Measurements from ENCODE around the gene UNC5C. TPM values are rescaled to one million over a fixed set of nuclear protein-coding genes. Genes with fewer than 3 reads are reported as not detected.

Gene UNC5C
- total RNA-seq, 2 experiments from 2014 or later = not detected

DNA sequence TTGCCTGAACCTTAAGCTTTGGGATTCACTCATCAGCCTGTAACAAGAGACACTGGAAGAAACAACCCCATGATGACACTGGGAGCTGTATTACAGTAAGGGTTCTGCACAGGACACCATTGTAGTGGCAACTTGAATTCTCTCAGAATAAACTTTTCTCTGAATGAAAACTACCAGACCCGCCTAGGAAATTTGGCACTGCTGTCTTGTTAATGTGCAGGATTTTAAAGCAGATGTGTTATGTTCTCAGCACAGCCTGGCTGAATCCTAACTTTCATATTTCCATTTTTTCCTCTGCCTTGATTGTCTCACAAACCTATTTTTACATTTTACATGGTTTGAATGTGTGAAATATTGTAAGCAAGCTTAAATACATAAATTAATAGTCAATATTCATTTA is 253.6 kb downstream of the UNC5C start:
- Histone ChIP-seq H2AFZ (ENCODE audit: low read length) (no peak overlapping the region), H3K9me3 (ENCODE audit: low read length) (no peaks in the 10 kb centered on the region), H3K4me3 (ENCODE audit: low read depth, low read length, poor library complexity, severe bottlenecking) (no peak overlapping the region), H4K20me1 (ENCODE audit: insufficient read depth, low read length) (no peaks in the 10 kb centered on the region), H3K9me2 (ENCODE audit: insufficient read depth, low read length) (no peaks in the 10 kb centered on the region), H3K4me1 (ENCODE audit: insufficient read depth, low read length, poor library complexity, severe bottlenecking) (no peaks in the 10 kb centered on the region), H3K79me2 (ENCODE audit: insufficient read depth, low read depth, low read length) (no peaks in the 10 kb centered on the region), H3K36me3 (ENCODE audit: insufficient read depth, low read length) (no peaks in the 10 kb centered on the region), H3K4me2 (ENCODE audit: low read length) (no peak overlapping the region), H3K27ac (ENCODE audit: low read depth, low read length, poor library complexity, severe bottlenecking) (no peak overlapping the region)
- ChIA-PET POLR2A (no interaction called here), CTCF (ENCODE audit: unreplicated experiment) (no interaction called here)
- no peak for DNase-seq (ENCODE audit: low spot score)
- no TSS peak for BruUV-seq (replicated peaks)
- intact Hi-C loops (cut with micrococcal nuclease; ENCODE audit: unreplicated experiment) = no loop called here
- TF ChIP-seq EZH2phosphoT487 (IDR thresholded peaks at IDR 0.05; ENCODE audit: borderline replicate concordance, low read depth, low read length) = no peak
- TF ChIP-seq, protein P1, sequence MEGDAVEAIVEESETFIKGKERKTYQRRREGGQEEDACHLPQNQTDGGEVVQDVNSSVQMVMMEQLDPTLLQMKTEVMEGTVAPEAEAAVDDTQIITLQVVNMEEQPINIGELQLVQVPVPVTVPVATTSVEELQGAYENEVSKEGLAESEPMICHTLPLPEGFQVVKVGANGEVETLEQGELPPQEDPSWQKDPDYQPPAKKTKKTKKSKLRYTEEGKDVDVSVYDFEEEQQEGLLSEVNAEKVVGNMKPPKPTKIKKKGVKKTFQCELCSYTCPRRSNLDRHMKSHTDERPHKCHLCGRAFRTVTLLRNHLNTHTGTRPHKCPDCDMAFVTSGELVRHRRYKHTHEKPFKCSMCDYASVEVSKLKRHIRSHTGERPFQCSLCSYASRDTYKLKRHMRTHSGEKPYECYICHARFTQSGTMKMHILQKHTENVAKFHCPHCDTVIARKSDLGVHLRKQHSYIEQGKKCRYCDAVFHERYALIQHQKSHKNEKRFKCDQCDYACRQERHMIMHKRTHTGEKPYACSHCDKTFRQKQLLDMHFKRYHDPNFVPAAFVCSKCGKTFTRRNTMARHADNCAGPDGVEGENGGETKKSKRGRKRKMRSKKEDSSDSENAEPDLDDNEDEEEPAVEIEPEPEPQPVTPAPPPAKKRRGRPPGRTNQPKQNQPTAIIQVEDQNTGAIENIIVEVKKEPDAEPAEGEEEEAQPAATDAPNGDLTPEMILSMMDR (conservative IDR thresholded peaks at IDR 0.05; ENCODE audit: low read length) = no peak

DNA sequence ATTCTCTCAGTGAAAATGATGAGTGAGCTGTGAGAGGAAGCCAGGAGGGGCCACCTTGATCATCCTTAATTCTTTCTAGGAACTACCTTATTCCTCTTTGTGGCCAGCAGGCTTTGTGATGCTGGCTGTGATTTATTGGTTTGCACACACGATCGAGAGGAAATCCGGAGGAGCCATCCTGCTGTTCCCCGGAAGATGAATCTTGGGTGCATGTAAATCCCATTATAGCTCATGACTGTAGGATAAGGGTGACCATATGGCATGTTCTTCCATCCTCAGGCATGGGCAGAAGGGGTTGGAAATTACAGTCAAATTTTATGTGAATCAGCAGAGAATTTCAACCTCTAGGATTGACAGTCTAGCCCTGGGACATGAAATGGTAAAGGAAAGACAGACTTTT is 254.5 kb downstream of the UNC5C start:
- no peaks in the 10 kb centered on the region for H4K20me1 ChIP-seq (ENCODE audit: insufficient read depth, low read length)
- DNase-seq (ENCODE audit: low spot score) = no peak
- H3K4me1 ChIP-seq (ENCODE audit: insufficient read depth, low read length, poor library complexity, severe bottlenecking) = peaks cover under 1% of the 10 kb centered on the region
- H3K36me3 ChIP-seq (ENCODE audit: insufficient read depth, low read length) = no peaks in the 10 kb centered on the region
- no peak overlapping the region for H3K4me2 ChIP-seq (ENCODE audit: low read length)
- H3K79me2 ChIP-seq (ENCODE audit: insufficient read depth, low read depth, low read length) = no peaks in the 10 kb centered on the region
- H2AFZ ChIP-seq (ENCODE audit: low read length) = no peak overlapping the region
- POLR2A ChIA-PET = no interaction called here
- TF ChIP-seq EZH2phosphoT487 (IDR thresholded peaks at IDR 0.05; ENCODE audit: borderline replicate concordance, low read depth, low read length) = no peak
- TF ChIP-seq, protein P1 (conservative IDR thresholded peaks at IDR 0.05; ENCODE audit: low read length) = no peak
- H3K4me3 ChIP-seq (ENCODE audit: low read depth, low read length, poor library complexity, severe bottlenecking) = no peak overlapping the region
- CTCF ChIA-PET (ENCODE audit: unreplicated experiment) = no interaction called here
- H3K9me2 ChIP-seq (ENCODE audit: insufficient read depth, low read length) = no peaks in the 10 kb centered on the region
- intact Hi-C loops (cut with micrococcal nuclease; ENCODE audit: unreplicated experiment) = no loop called here
- no peak overlapping the region for H3K27ac ChIP-seq (ENCODE audit: low read depth, low read length, poor library complexity, severe bottlenecking)
- no peaks in the 10 kb centered on the region for H3K9me3 ChIP-seq (ENCODE audit: low read length)
- no TSS peak for BruUV-seq (replicated peaks)

DNA sequence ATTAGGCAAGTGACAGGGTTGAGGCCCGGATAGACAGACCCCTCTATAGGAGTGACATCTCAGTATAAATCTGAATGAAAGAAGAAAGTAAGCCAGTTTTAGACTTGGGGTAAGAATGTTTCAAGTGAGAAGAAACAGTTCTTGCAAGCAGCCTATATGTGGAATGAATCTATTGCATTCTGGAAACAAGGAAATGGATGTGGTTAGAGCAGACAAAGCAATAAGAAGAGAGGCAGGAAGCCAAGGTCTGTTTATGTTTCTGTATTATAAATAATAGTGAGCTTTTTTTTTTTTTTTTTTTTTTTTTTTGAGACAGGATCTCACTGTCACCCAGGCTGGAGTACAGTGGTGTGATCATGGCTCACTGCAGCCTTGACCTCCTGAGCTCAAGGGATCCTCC is 255.8 kb downstream of the UNC5C start:
- Histone ChIP-seq H3K36me3 (ENCODE audit: insufficient read depth, low read length) (no peaks in the 10 kb centered on the region), H3K9me3 (ENCODE audit: low read length) (no peaks in the 10 kb centered on the region), H4K20me1 (ENCODE audit: insufficient read depth, low read length) (no peaks in the 10 kb centered on the region), H3K27ac (ENCODE audit: low read depth, low read length, poor library complexity, severe bottlenecking) (no peak overlapping the region), H3K4me3 (ENCODE audit: low read depth, low read length, poor library complexity, severe bottlenecking) (no peak overlapping the region), H3K9me2 (ENCODE audit: insufficient read depth, low read length) (no peaks in the 10 kb centered on the region), H3K4me1 (ENCODE audit: insufficient read depth, low read length, poor library complexity, severe bottlenecking) (peaks cover 8% of the 10 kb centered on the region), H2AFZ (ENCODE audit: low read length) (no peak overlapping the region), H3K4me2 (ENCODE audit: low read length) (no peak overlapping the region), H3K79me2 (ENCODE audit: insufficient read depth, low read depth, low read length) (no peaks in the 10 kb centered on the region)
- CTCF ChIA-PET (ENCODE audit: unreplicated experiment) = no interaction called here
- TF ChIP-seq EZH2phosphoT487 (IDR thresholded peaks at IDR 0.05; ENCODE audit: borderline replicate concordance, low read depth, low read length) = no peak
- TF ChIP-seq, protein P1 (conservative IDR thresholded peaks at IDR 0.05; ENCODE audit: low read length) = no peak
- BruUV-seq (replicated peaks) = no TSS peak
- intact Hi-C loops (cut with micrococcal nuclease; ENCODE audit: unreplicated experiment) = no loop called here
- no peak for DNase-seq (ENCODE audit: low spot score)
- POLR2A ChIA-PET = interaction anchor here (0.6 kb wide), 2 partner anchors 11 to 413 kb away, joined by 3 to 4 read pairs; no protein-coding TSS in a partner anchor
